ENCODE results near the gene WDR3. TPM values are rescaled to one million over a fixed set of nuclear protein-coding genes. Genes with fewer than 3 reads are reported as not detected.

WDR3 gene
- total RNA-seq: 1 to 10 TPM; 1.1 to 6.8 (median 2.7) TPM

GRCh38 chr1:117929343-117930172, at the start of gene WDR3, which contains the start of gene GDAP2:
Gene WDR3 (plus strand): TSS chr1:117929739. CDS start chr1:117933320, 3,581 bp downstream.
Gene GDAP2 (minus strand): TSS chr1:117929621. CDS start chr1:117920357, 9,264 bp downstream.
- H3K4me1 ChIP-seq: peaks cover 16 to 45% (median 25%) of the 10 kb centered on the region in 4 donors
- peaks cover 0 to 4% (median 0%) of the 10 kb centered on the region in 4 donors for H3K36me3 ChIP-seq
- peak; percentile 98 for DNase-seq
- peak within 1 kb of the TSS; percentile 76 to 90 (median 88) for H3K4me3 ChIP-seq
- TF ChIP-seq EP300 (IDR thresholded peaks at IDR 0.05; ENCODE audit: low read depth) (no peak), POLR2A (IDR thresholded peaks at IDR 0.05) (peak; percentile 75), POLR2AphosphoS5 (IDR thresholded peaks at IDR 0.05) (peak; percentile 70 to 87 (median 85)), CTCF (IDR thresholded peaks at IDR 0.05) (no peak)
- H3K27me3 ChIP-seq: no peaks in the 10 kb centered on the region
- in situ Hi-C loops (cut with MboI; ENCODE audit: low pct_ligation_motif_present in 1 of 4, low pct_unique_long_range_greater_than_20kb in 1 of 4, low sequenced_read_pairs in 3 of 4): no loop called here
- WGBS, 2 donors (ENCODE audit: low coverage in 1 of 2): 0% methylated on average over 57 of the region's 64 CpGs; no CpG with 5 or more reads in 1 of the 2 donors
- peak within 1 kb of the TSS; percentile 87 to 96 (median 93) for H3K27ac ChIP-seq
- intact Hi-C loops (cut with DNase I; ENCODE audit: low total_unique reads): no loop called here
- no peaks in the 10 kb centered on the region for H3K9me3 ChIP-seq

- peaks cover 0 to 36% (median 3%) of the 10 kb centered on the region in 4 donors for H3K36me3 ChIP-seq
- 98 to 100% methylated on average over 1 of the region's 1 CpG for WGBS, 2 donors (ENCODE audit: low coverage in 1 of 2)
- in situ Hi-C loops (cut with MboI; ENCODE audit: low pct_ligation_motif_present in 1 of 4, low pct_unique_long_range_greater_than_20kb in 1 of 4, low sequenced_read_pairs in 3 of 4): loop anchor here (10.0 to 25.0 kb wide), 3 partner anchors 359 to 371 kb away; no protein-coding TSS in a partner anchor
Measured at GRCh38 chr1:117883616-117884015, 45.9 kb upstream of the WDR3 start.

GRCh38 chr1:117886101-117886795, 43.3 kb upstream of the WDR3 start:
- no peak for TF ChIP-seq EP300 (IDR thresholded peaks at IDR 0.05; ENCODE audit: low read depth)
- no peak for TF ChIP-seq POLR2A (IDR thresholded peaks at IDR 0.05)
- no peak for TF ChIP-seq POLR2AphosphoS5 (IDR thresholded peaks at IDR 0.05)
- TF ChIP-seq CTCF (IDR thresholded peaks at IDR 0.05): no peak
- Histone ChIP-seq H3K27me3 (no peaks in the 10 kb centered on the region), H3K4me3 (no peak overlapping the region), H3K27ac (no peak overlapping the region), H3K9me3 (no peaks in the 10 kb centered on the region), H3K4me1 (no peaks in the 10 kb centered on the region), H3K36me3 (peaks cover 0 to 21% (median 0%) of the 10 kb centered on the region in 4 donors)
- in situ Hi-C loops (cut with MboI; ENCODE audit: low pct_ligation_motif_present in 1 of 4, low pct_unique_long_range_greater_than_20kb in 1 of 4, low sequenced_read_pairs in 3 of 4): loop anchor here (10.0 to 25.0 kb wide), 3 partner anchors 361 to 374 kb away; no protein-coding TSS in a partner anchor
- intact Hi-C loops (cut with DNase I; ENCODE audit: low total_unique reads): no loop called here
- WGBS, 2 donors (ENCODE audit: low coverage in 1 of 2): 76 to 81% methylated on average over 2 of the region's 2 CpGs
- no peak for DNase-seq

More at GRCh38 chr1:117883616-117884015, 45.9 kb upstream of the WDR3 start:
- no peaks in the 10 kb centered on the region for H3K4me1 ChIP-seq
- intact Hi-C loops (cut with DNase I; ENCODE audit: low total_unique reads): no loop called here
- H3K27ac ChIP-seq: no peak overlapping the region
- no peaks in the 10 kb centered on the region for H3K9me3 ChIP-seq
- DNase-seq: no peak
- H3K27me3 ChIP-seq: no peaks in the 10 kb centered on the region
- H3K4me3 ChIP-seq: no peak overlapping the region
- TF ChIP-seq EP300 (IDR thresholded peaks at IDR 0.05; ENCODE audit: low read depth): no peak
- no peak for TF ChIP-seq CTCF (IDR thresholded peaks at IDR 0.05)
- no peak for TF ChIP-seq POLR2A (IDR thresholded peaks at IDR 0.05)
- no peak for TF ChIP-seq POLR2AphosphoS5 (IDR thresholded peaks at IDR 0.05)

GRCh38 chr1:117890452-117890851, 39.1 kb upstream of the WDR3 start:
- H3K27me3 ChIP-seq: no peaks in the 10 kb centered on the region
- DNase-seq: no peak
- peaks cover 0 to 13% (median 0%) of the 10 kb centered on the region in 4 donors for H3K36me3 ChIP-seq
- no peak overlapping the region for H3K4me3 ChIP-seq
- intact Hi-C loops (cut with DNase I; ENCODE audit: low total_unique reads): no loop called here
- in situ Hi-C loops (cut with MboI; ENCODE audit: low pct_ligation_motif_present in 1 of 4, low pct_unique_long_range_greater_than_20kb in 1 of 4, low sequenced_read_pairs in 3 of 4): loop anchor here in 2 of 4 donors (25.0 kb wide), 1 partner anchor 378 kb away; no protein-coding TSS in a partner anchor
- 95 to 96% methylated on average over 2 of the region's 2 CpGs for WGBS, 2 donors (ENCODE audit: low coverage in 1 of 2)
- no peaks in the 10 kb centered on the region for H3K4me1 ChIP-seq
- TF ChIP-seq EP300 (IDR thresholded peaks at IDR 0.05; ENCODE audit: low read depth) (no peak), POLR2AphosphoS5 (IDR thresholded peaks at IDR 0.05) (no peak), POLR2A (IDR thresholded peaks at IDR 0.05) (no peak), CTCF (IDR thresholded peaks at IDR 0.05) (no peak)
- H3K27ac ChIP-seq: no peak overlapping the region
- no peaks in the 10 kb centered on the region for H3K9me3 ChIP-seq

All from transverse colon (tissue), 4 donors.